IMR-90 (cell line): Measurements from ENCODE around the gene LCNL1. TPM values are rescaled to one million over a fixed set of nuclear protein-coding genes. Genes with fewer than 3 reads are reported as not detected.

Experiments used
- ATAC-seq: fragments of 200-7000 bp; cut with Tn5 transposase; 2 replicates; pipeline ENCODE4 v1.9.1; 2020; ENCODE audit warnings: low read depth, mild to moderate bottlenecking, moderate library complexity
- BruUV-seq: library from RNA; stranded (reverse); fragments of 400-500 nt; replicated peaks from 2 replicates; lab custom pipeline; 2021; lab: Mats Ljungman, UMichigan
- CTCF ChIA-PET: fragments of 300-600 bp; formaldehyde crosslinking; extraction: SDS; loops from one replicate; lab custom pipeline; 2021; ENCODE audit warnings: antibody characterized with exemption; lab: Yijun Ruan, JAX
- POLR2A ChIA-PET: fragments of 300-600 bp; sonication (Branson Sonifier 250); formaldehyde crosslinking; loops from one replicate; lab custom pipeline; 2022; ENCODE audit warnings: antibody characterized with exemption; ENCODE audit not compliant: unreplicated experiment; lab: Charles Lee
- DNase-seq: peaks from one replicate; pipeline ENCODE4 v3.0.0; 2013
- H2AFZ ChIP-seq: replicated peaks from 2 replicates; pipeline ENCODE3; 2013; ENCODE audit warnings: low read length, mild to moderate bottlenecking; ENCODE audit not compliant: poor library complexity
- H2AK5ac ChIP-seq: 2 replicates; pipeline ENCODE4 v1.6.1; 2013; ENCODE audit warnings: low read depth, low read length, inconsistent platforms
- H2AK9ac ChIP-seq: replicated peaks from 2 replicates; pipeline ENCODE3; 2013; ENCODE audit warnings: mild to moderate bottlenecking, low read depth, low read length, moderate library complexity; ENCODE audit not compliant: poor library complexity
- H2BK120ac ChIP-seq: 2 replicates; pipeline ENCODE4 v1.6.1; 2013; ENCODE audit warnings: low read depth, low read length, inconsistent platforms
- H2BK15ac ChIP-seq: 3 replicates; pipeline ENCODE4 v1.6.1; 2013; ENCODE audit warnings: low read depth, low read length, inconsistent platforms
- H2BK20ac ChIP-seq: 2 replicates; pipeline ENCODE4 v1.6.1; 2013; ENCODE audit warnings: low read depth, mild to moderate bottlenecking, inconsistent platforms, low read length, moderate library complexity
- H2BK5ac ChIP-seq: 2 replicates; pipeline ENCODE4 v1.6.1; 2013; ENCODE audit warnings: mild to moderate bottlenecking, low read depth, low read length, inconsistent platforms; ENCODE audit not compliant: poor library complexity, severe bottlenecking
- H3K14ac ChIP-seq: replicated peaks from 2 replicates; pipeline ENCODE4 v1.6.1; 2013; ENCODE audit warnings: low read depth, low read length, inconsistent platforms
- H3K18ac ChIP-seq: 2 replicates; pipeline ENCODE4 v1.6.1; 2013; ENCODE audit warnings: low read depth, low read length, control low read depth
- H3K23ac ChIP-seq: 2 replicates; pipeline ENCODE4 v1.6.1; 2013; ENCODE audit warnings: low read depth, low read length, inconsistent platforms
- H3K27ac ChIP-seq: 2 replicates; pipeline ENCODE4 v1.5.1; 2013; ENCODE audit warnings: mild to moderate bottlenecking, control low read depth, low read length; ENCODE audit not compliant: insufficient read depth
- H3K27me3 ChIP-seq: 2 replicates; pipeline ENCODE4 v1.6.1; 2013; ENCODE audit warnings: low read length; ENCODE audit not compliant: control insufficient read depth, insufficient read depth
- H3K36me3 ChIP-seq: 2 replicates; pipeline ENCODE4 v1.6.1; 2013; ENCODE audit warnings: low read length, mixed read lengths; ENCODE audit not compliant: control insufficient read depth, insufficient read depth
- H3K4ac ChIP-seq: 2 replicates; pipeline ENCODE4 v1.6.1; 2013; ENCODE audit warnings: low read depth, low read length, inconsistent platforms
- H3K4me1 ChIP-seq: 2 replicates; pipeline ENCODE4 v1.6.1; 2013; ENCODE audit warnings: low read length, mixed read lengths; ENCODE audit not compliant: control insufficient read depth, insufficient read depth
- H3K4me2 ChIP-seq: 2 replicates; pipeline ENCODE4 v1.6.1; 2013; ENCODE audit warnings: low read depth, mild to moderate bottlenecking, control low read depth, low read length, moderate library complexity
- H3K4me3 ChIP-seq: 2 replicates; pipeline ENCODE4 v1.5.1; 2013; ENCODE audit warnings: low read depth, mild to moderate bottlenecking, control low read depth, low read length, moderate library complexity; ENCODE audit not compliant: insufficient read depth
- H3K56ac ChIP-seq: 2 replicates; pipeline ENCODE4 v1.6.1; 2013; ENCODE audit warnings: low read length, inconsistent platforms; ENCODE audit not compliant: insufficient read depth; ENCODE audit errors: extremely low read depth
- H3K79me1 ChIP-seq, 2 experiments: 2 replicates each; pipeline ENCODE4 v1.6.1; 2013; ENCODE audit warnings: low read length in 2 of 2, inconsistent platforms in 1 of 2, low read depth in 1 of 2
- H3K9ac ChIP-seq: 2 replicates; pipeline ENCODE4 v1.6.1; 2013; ENCODE audit warnings: low read depth, low read length, control low read depth
- H3K9me1 ChIP-seq: 2 replicates; pipeline ENCODE4 v1.6.1; 2013; ENCODE audit warnings: low read length, inconsistent platforms; ENCODE audit not compliant: insufficient read depth
- H3K9me3 ChIP-seq: 2 replicates; pipeline ENCODE4 v1.6.1; 2013; ENCODE audit warnings: low read length; ENCODE audit not compliant: control insufficient read depth, insufficient read depth
- H4K20me1 ChIP-seq: 2 replicates; pipeline ENCODE4 v1.6.1; 2013; ENCODE audit warnings: low read length, inconsistent platforms; ENCODE audit not compliant: insufficient read depth
- H4K5ac ChIP-seq: 2 replicates; pipeline ENCODE4 v1.6.1; 2013; ENCODE audit warnings: mild to moderate bottlenecking, low read depth, low read length, control low read depth
- H4K8ac ChIP-seq, 2 experiments: 2 replicates each; pipeline ENCODE4 v1.6.1; 2013; ENCODE audit warnings: low read depth in 2 of 2, low read length in 2 of 2, control low read depth in 1 of 2, inconsistent platforms in 1 of 2
- H4K91ac ChIP-seq: 2 replicates; pipeline ENCODE4 v1.6.1; 2013; ENCODE audit warnings: low read depth, low read length, inconsistent platforms; ENCODE audit not compliant: insufficient read depth
- BHLHE40 ChIP-seq: fragments of 150-350 bp; IDR thresholded peaks from 2 replicates; pipeline ENCODE4 v1.6.1; 2016; ENCODE audit warnings: mild to moderate bottlenecking, low read depth, low read length
- CEBPB ChIP-seq: IDR thresholded peaks from 2 replicates; pipeline ENCODE4 v1.6.1; 2012; ENCODE audit warnings: low read depth, low read length, improper control_type of control experiment
- CHD1 ChIP-seq: IDR thresholded peaks from 2 replicates; pipeline ENCODE4 v1.6.1; 2012; ENCODE audit warnings: low read depth, low read length, improper control_type of control experiment
- FOS ChIP-seq: fragments of 150-350 bp; IDR thresholded peaks from 2 replicates; pipeline ENCODE4 v1.6.1; 2016; ENCODE audit warnings: low read depth, low read length
- MAFK ChIP-seq: IDR thresholded peaks from 2 replicates; pipeline ENCODE4 v1.6.1; 2012; ENCODE audit warnings: low read depth, low read length, improper control_type of control experiment
- MAZ ChIP-seq: IDR thresholded peaks from 2 replicates; pipeline ENCODE4 v1.6.1; 2012; ENCODE audit warnings: low read depth, mild to moderate bottlenecking, low read length, improper control_type of control experiment, moderate library complexity, borderline replicate concordance
- MXI1 ChIP-seq: IDR thresholded peaks from 2 replicates; pipeline ENCODE4 v1.6.1; 2012; ENCODE audit warnings: low read depth, mild to moderate bottlenecking, low read length, moderate library complexity, borderline replicate concordance
- NFE2L2 ChIP-seq: fragments of 150-350 bp; IDR thresholded peaks from 2 replicates; pipeline ENCODE4 v1.6.1; 2016; ENCODE audit warnings: low read depth, mild to moderate bottlenecking, low read length
- POLR2A ChIP-seq: IDR thresholded peaks from 2 replicates; pipeline ENCODE4 v1.6.1; 2012; ENCODE audit warnings: mild to moderate bottlenecking, low read depth, low read length
- RAD21 ChIP-seq: IDR thresholded peaks from 2 replicates; pipeline ENCODE4 v1.6.1; 2012; ENCODE audit warnings: low read length, improper control_type of control experiment
- RCOR1 ChIP-seq: IDR thresholded peaks from 2 replicates; pipeline ENCODE4 v1.6.1; 2012; ENCODE audit warnings: mild to moderate bottlenecking, low read length, improper control_type of control experiment; ENCODE audit not compliant: insufficient replicate concordance
- RFX5 ChIP-seq: IDR thresholded peaks from 2 replicates; pipeline ENCODE4 v1.8.0; 2012; ENCODE audit warnings: low read depth, mild to moderate bottlenecking, low read length, moderate library complexity
- SMC3 ChIP-seq: fragments of 150-350 bp; IDR thresholded peaks from 2 replicates; pipeline ENCODE4 v1.6.1; 2016; ENCODE audit warnings: low read depth, mild to moderate bottlenecking, antibody characterized with exemption, low read length, moderate library complexity
- WGBS, 2 experiments: methylation state at CpG; one replicate each; pipeline versions ENCODE4 v1.1.5 to v1.1.7; 2013; ENCODE audit warnings: missing lambda C conversion rate in 2 of 2; ENCODE audit not compliant: insufficient read length in 1 of 2; ENCODE audit errors: extremely low coverage in 2 of 2; 5-methylcytosine and 5-hydroxymethylcytosine counted together
- dilution Hi-C: fragments of 300-500 bp; cut with HindIII; formaldehyde crosslinking; loops from one replicate; pipeline ENCODE4 v1.14.3; 2018; ENCODE audit warnings: low sequenced_read_pairs; ENCODE audit not compliant: unreplicated experiment
- in situ Hi-C: fragments of 300-500 bp; cut with MboI; formaldehyde crosslinking; loops from 3 replicates; pipeline ENCODE4 v1.14.3; 2019; ENCODE audit warnings: low sequenced_read_pairs, inconsistent platforms, mixed read lengths
- intact Hi-C: fragments of 100-400 bp; cut with micrococcal nuclease; formaldehyde crosslinking; loops from 2 replicates; pipeline ENCODE4 v1.10.0; 2022
- polyA plus RNA-seq, 3 experiments: library from polyadenylated mRNA; depleted of rRNA; stranded (reverse); fragments of >200 nt; gene quantifications; 2 replicates each; pipeline ENCODE4 v1.2.3, GENCODE V29; 2012; ENCODE audit warnings: low replicate concordance in 1 of 3
- total RNA-seq: library from RNA; depleted of rRNA; stranded (reverse); fragments of >200 nt; gene quantifications from 2 replicates; pipeline ENCODE4 v1.2.3, GENCODE V29; 2012
- TF ChIP-seq, protein P1 (sequence below): fragments of 150-350 bp; IDR thresholded peaks from 2 replicates; pipeline ENCODE4 v1.6.1; 2016; ENCODE audit warnings: low read depth, mild to moderate bottlenecking, low read length, moderate library complexity, borderline replicate concordance
- TF ChIP-seq, protein P2 (sequence below): conservative IDR thresholded peaks from 2 replicates; pipeline ENCODE4 v1.5.1; 2012; ENCODE audit warnings: mild to moderate bottlenecking, low read depth, low read length, improper control_type of control experiment
- TF ChIP-seq, protein P3 (sequence below): fragments of 150-350 bp; IDR thresholded peaks from 2 replicates; pipeline ENCODE4 v1.6.1; 2017; ENCODE audit warnings: mild to moderate bottlenecking, antibody characterized with exemption, low read length, low read depth

LCNL1 gene
- total and polyA plus RNA-seq, 2 of the 4 experiments (the other 2 are of a cell fraction) = 0.15 TPM; not detected in 1

DNA sequence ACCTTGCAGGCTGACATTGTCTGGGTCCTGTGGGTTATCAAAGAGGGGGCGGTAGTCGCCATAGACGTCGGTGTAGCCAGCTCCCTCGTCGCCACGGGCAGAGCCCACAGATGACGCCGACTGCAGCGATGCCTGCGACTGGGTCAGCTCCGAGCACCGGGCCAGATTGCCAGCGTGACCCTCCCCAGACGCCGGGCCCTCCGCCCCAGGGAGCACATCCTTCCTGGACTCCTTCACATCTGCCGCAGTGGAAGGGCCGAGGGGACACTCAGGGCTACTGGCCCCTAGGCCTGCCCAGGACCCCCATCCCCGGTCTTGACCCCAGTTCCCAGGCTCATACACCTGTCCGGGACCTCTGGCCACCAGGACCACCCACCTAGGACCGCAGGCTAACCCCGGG lies 31.4 kb downstream of the LCNL1 start:
- no peak overlapping the region for H2BK5ac ChIP-seq
- no peak overlapping the region for H2BK120ac ChIP-seq
- peaks cover 49% of the 10 kb centered on the region for H3K36me3 ChIP-seq
- H2AK5ac ChIP-seq = no peak overlapping the region
- H3K9ac ChIP-seq = no peak overlapping the region
- ATAC-seq = no peak
- dilution Hi-C loops (no loop called here), in situ Hi-C loops (no loop called here), intact Hi-C loops (no loop called here)
- POLR2A ChIA-PET = no interaction called here
- no peak overlapping the region for H4K8ac ChIP-seq
- no peak overlapping the region for H4K91ac ChIP-seq
- H2BK20ac ChIP-seq = no peak overlapping the region
- H3K27ac ChIP-seq = no peak overlapping the region
- no TSS peak for BruUV-seq
- no peak overlapping the region for H2AFZ ChIP-seq
- H2BK15ac ChIP-seq = no peak overlapping the region
- H3K18ac ChIP-seq = no peak overlapping the region
- no peaks in the 10 kb centered on the region for H3K4me1 ChIP-seq
- no peak overlapping the region for H4K5ac ChIP-seq
- H3K79me1 ChIP-seq = no peaks in the 10 kb centered on the region
- H2AK9ac ChIP-seq = no peak overlapping the region
- no peak overlapping the region for H3K4me3 ChIP-seq
- H3K56ac ChIP-seq = no peak overlapping the region
- TF ChIP-seq, protein P1, sequence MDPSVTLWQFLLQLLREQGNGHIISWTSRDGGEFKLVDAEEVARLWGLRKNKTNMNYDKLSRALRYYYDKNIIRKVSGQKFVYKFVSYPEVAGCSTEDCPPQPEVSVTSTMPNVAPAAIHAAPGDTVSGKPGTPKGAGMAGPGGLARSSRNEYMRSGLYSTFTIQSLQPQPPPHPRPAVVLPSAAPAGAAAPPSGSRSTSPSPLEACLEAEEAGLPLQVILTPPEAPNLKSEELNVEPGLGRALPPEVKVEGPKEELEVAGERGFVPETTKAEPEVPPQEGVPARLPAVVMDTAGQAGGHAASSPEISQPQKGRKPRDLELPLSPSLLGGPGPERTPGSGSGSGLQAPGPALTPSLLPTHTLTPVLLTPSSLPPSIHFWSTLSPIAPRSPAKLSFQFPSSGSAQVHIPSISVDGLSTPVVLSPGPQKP = no peak
- no peak for TF ChIP-seq POLR2A
- no peak for TF ChIP-seq RFX5
- TF ChIP-seq FOS = no peak
- TF ChIP-seq MAZ = no peak
- TF ChIP-seq NFE2L2 = no peak
- no peak for TF ChIP-seq RCOR1
- no peak for TF ChIP-seq RAD21
- no peak for TF ChIP-seq BHLHE40
- TF ChIP-seq SMC3 = no peak
- no peak for TF ChIP-seq MXI1
- TF ChIP-seq MAFK = no peak
- TF ChIP-seq, protein P2, sequence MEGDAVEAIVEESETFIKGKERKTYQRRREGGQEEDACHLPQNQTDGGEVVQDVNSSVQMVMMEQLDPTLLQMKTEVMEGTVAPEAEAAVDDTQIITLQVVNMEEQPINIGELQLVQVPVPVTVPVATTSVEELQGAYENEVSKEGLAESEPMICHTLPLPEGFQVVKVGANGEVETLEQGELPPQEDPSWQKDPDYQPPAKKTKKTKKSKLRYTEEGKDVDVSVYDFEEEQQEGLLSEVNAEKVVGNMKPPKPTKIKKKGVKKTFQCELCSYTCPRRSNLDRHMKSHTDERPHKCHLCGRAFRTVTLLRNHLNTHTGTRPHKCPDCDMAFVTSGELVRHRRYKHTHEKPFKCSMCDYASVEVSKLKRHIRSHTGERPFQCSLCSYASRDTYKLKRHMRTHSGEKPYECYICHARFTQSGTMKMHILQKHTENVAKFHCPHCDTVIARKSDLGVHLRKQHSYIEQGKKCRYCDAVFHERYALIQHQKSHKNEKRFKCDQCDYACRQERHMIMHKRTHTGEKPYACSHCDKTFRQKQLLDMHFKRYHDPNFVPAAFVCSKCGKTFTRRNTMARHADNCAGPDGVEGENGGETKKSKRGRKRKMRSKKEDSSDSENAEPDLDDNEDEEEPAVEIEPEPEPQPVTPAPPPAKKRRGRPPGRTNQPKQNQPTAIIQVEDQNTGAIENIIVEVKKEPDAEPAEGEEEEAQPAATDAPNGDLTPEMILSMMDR = no peak
- TF ChIP-seq, protein P3, sequence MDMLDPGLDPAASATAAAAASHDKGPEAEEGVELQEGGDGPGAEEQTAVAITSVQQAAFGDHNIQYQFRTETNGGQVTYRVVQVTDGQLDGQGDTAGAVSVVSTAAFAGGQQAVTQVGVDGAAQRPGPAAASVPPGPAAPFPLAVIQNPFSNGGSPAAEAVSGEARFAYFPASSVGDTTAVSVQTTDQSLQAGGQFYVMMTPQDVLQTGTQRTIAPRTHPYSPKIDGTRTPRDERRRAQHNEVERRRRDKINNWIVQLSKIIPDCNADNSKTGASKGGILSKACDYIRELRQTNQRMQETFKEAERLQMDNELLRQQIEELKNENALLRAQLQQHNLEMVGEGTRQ = no peak
- no peak for TF ChIP-seq CEBPB
- TF ChIP-seq CHD1 = no peak
- H4K20me1 ChIP-seq = no peaks in the 10 kb centered on the region
- WGBS, 2 experiments = 94% methylated on average over 11 of the region's 23 CpGs; no CpG with 5 or more reads in 1 of the 2 experiments
- no peak overlapping the region for H3K4me2 ChIP-seq
- H3K9me3 ChIP-seq = no peaks in the 10 kb centered on the region
- no peaks in the 10 kb centered on the region for H3K9me1 ChIP-seq
- DNase-seq = no peak
- no peak overlapping the region for H3K4ac ChIP-seq
- no peak overlapping the region for H3K23ac ChIP-seq
- H3K14ac ChIP-seq = no peak overlapping the region
- no peaks in the 10 kb centered on the region for H3K27me3 ChIP-seq
- CTCF ChIA-PET = no interaction called here
